HK-2 (cell line): ENCODE results near the gene VSIG8.

ENCODE experiments used
- DNase-seq: peaks from one replicate; pipeline ENCODE4 v3.0.0-alpha.2; 2018; ENCODE audit not compliant: unreplicated experiment

The VSIG8 gene

GRCh38 chr1:159883134-159883533 is 20.7 kb upstream of the VSIG8 start:
- DNase-seq: no peak

- no peak for DNase-seq
Observed at GRCh38 chr1:159882527-159882862, 20.0 kb upstream of the VSIG8 start.

GRCh38 chr1:159881622-159882526 is 19.4 kb upstream of the VSIG8 start:
- peak; percentile 98 for DNase-seq

- no peak for DNase-seq
Observed at GRCh38 chr1:159880430-159880829, 18.0 kb upstream of the VSIG8 start.

GRCh38 chr1:159879977-159880376 is 17.5 kb upstream of the VSIG8 start:
- DNase-seq: no peak

- DNase-seq: no peak
Observed at GRCh38 chr1:159879136-159879535, 16.7 kb upstream of the VSIG8 start.

- no peak for DNase-seq
Observed at GRCh38 chr1:159877695-159878444, 15.4 kb upstream of the VSIG8 start.

- no peak for DNase-seq
Observed at GRCh38 chr1:159873530-159874143, 11.2 kb upstream of the VSIG8 start.

GRCh38 chr1:159872891-159873290 is 10.4 kb upstream of the VSIG8 start:
- DNase-seq: no peak

- DNase-seq: no peak
Observed at GRCh38 chr1:159870704-159871103, 8.2 kb upstream of the VSIG8 start.

- DNase-seq: no peak
Observed at GRCh38 chr1:159869607-159870006, 7.2 kb upstream of the VSIG8 start.

- peak; percentile 60 for DNase-seq
Observed at GRCh38 chr1:159869173-159869572, 6.7 kb upstream of the VSIG8 start.

GRCh38 chr1:159868766-159869165 is 6.3 kb upstream of the VSIG8 start:
- DNase-seq: no peak

- DNase-seq: no peak
Observed at GRCh38 chr1:159867664-159868026, 5.2 kb upstream of the VSIG8 start.

GRCh38 chr1:159866905-159867663 is 4.6 kb upstream of the VSIG8 start:
- DNase-seq: no peak

- DNase-seq: no peak
Observed at GRCh38 chr1:159866066-159866465, 3.6 kb upstream of the VSIG8 start.

GRCh38 chr1:159864262-159864661 is 1.8 kb upstream of the VSIG8 start:
- no peak for DNase-seq

- DNase-seq: no peak
Observed at GRCh38 chr1:159862031-159862430, 426 bp downstream of the VSIG8 start.

- no peak for DNase-seq
Observed at GRCh38 chr1:159861218-159861617, 1.2 kb downstream of the VSIG8 start.

- DNase-seq: no peak
Observed at GRCh38 chr1:159860456-159860855, 2.0 kb downstream of the VSIG8 start.

GRCh38 chr1:159859767-159860322 is 2.6 kb downstream of the VSIG8 start:
- DNase-seq: no peak

- no peak for DNase-seq
Observed at GRCh38 chr1:159857889-159858288, 4.6 kb downstream of the VSIG8 start.
